ENCODE data around the gene ADAMTSL3. TPM values are rescaled to one million over a fixed set of nuclear protein-coding genes. Genes with fewer than 3 reads are reported as not detected.
"Not testable (repeated sequence)": the region's sequence is repeated elsewhere in the genome, so short reads cannot be mapped to it uniquely, and the experiment has no call there.

The ADAMTSL3 gene
- total RNA-seq, 4 donors from 2014 or later = 4.9 to 8.8 (median 6.8) TPM

DNA sequence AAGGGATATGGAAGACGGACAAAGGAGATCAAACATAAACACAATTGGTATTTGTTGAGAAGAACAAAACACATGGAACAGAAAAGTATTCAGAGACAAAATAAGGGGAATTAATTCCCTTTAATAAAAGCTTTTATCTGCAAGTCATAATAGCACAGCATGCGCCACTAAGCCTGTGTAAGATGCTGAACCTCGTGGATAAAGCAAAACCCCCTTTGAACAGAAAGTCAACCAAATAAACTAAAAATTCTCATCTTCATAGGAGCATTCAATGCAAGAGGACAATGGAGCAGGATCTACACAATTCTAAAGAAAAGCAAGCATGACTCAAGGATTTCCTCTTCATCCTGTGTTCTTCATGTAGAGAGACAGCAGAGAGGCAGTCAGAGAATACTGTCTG lies 307.4 kb downstream of the ADAMTSL3 start:
- Histone ChIP-seq H3K36me3 (no peaks in the 10 kb centered on the region), H3K27me3 (no peaks in the 10 kb centered on the region), H3K4me3 (no peak overlapping the region), H3K27ac (no peak overlapping the region), H3K9me3 (no peaks in the 10 kb centered on the region), H3K4me1 (no peaks in the 10 kb centered on the region)
- intact Hi-C loops (cut with DNase I; ENCODE audit: low total_unique reads) (no loop called here), in situ Hi-C loops (cut with MboI; ENCODE audit: low pct_ligation_motif_present in 1 of 4, low pct_unique_long_range_greater_than_20kb in 1 of 4, low sequenced_read_pairs in 3 of 4) (no loop called here)
- TF ChIP-seq, protein P1, sequence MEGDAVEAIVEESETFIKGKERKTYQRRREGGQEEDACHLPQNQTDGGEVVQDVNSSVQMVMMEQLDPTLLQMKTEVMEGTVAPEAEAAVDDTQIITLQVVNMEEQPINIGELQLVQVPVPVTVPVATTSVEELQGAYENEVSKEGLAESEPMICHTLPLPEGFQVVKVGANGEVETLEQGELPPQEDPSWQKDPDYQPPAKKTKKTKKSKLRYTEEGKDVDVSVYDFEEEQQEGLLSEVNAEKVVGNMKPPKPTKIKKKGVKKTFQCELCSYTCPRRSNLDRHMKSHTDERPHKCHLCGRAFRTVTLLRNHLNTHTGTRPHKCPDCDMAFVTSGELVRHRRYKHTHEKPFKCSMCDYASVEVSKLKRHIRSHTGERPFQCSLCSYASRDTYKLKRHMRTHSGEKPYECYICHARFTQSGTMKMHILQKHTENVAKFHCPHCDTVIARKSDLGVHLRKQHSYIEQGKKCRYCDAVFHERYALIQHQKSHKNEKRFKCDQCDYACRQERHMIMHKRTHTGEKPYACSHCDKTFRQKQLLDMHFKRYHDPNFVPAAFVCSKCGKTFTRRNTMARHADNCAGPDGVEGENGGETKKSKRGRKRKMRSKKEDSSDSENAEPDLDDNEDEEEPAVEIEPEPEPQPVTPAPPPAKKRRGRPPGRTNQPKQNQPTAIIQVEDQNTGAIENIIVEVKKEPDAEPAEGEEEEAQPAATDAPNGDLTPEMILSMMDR (IDR thresholded peaks at IDR 0.05) = no peak
- no peak for DNase-seq
- 69 to 82% methylated on average over 3 of the region's 3 CpGs for WGBS, 2 donors (ENCODE audit: low coverage in 1 of 2)

DNA sequence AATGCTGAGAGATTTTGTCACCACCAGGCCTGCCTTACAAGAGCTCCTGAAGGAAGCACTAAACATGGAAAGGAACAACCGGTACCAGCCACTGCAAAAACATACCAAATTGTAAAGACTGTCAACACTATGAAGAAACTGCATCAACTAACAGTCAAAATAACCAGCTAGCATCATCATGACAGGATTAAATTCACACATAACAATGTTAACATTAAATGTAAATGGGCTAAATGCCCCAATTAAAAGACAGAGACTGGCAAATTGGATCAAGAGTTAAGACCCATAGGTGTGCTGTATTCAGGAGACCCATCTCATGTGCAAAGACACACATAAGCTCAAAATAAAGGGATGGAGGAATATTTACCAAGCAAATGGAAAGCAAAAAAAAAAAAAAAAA lies 311.0 kb downstream of the ADAMTSL3 start:
- H3K27me3 ChIP-seq; H3K4me3 ChIP-seq; H3K27ac ChIP-seq; H3K4me1 ChIP-seq; in situ Hi-C loops (cut with MboI; ENCODE audit: low pct_ligation_motif_present in 1 of 4, low pct_unique_long_range_greater_than_20kb in 1 of 4, low sequenced_read_pairs in 3 of 4); H3K36me3 ChIP-seq; intact Hi-C loops (cut with DNase I; ENCODE audit: low total_unique reads); DNase-seq; H3K9me3 ChIP-seq: not testable (repeated sequence)
- WGBS, 2 donors (ENCODE audit: low coverage in 1 of 2) = 93 to 100% methylated on average over 1 of the region's 1 CpG

GRCh38 chr15:83970295-83970890 lies 316.5 kb downstream of the ADAMTSL3 start:
- 89 to 92% methylated on average over 5 to 12 of the region's 12 CpGs for WGBS, 2 donors (ENCODE audit: low coverage in 1 of 2)

GRCh38 chr15:83971992-83972391 lies 318.1 kb downstream of the ADAMTSL3 start:
- WGBS, 2 donors (ENCODE audit: low coverage in 1 of 2) = 55 to 74% methylated on average over 2 to 3 of the region's 3 CpGs
- in situ Hi-C loops (cut with MboI; ENCODE audit: low pct_ligation_motif_present in 1 of 4, low pct_unique_long_range_greater_than_20kb in 1 of 4, low sequenced_read_pairs in 3 of 4) (no loop called here), intact Hi-C loops (cut with DNase I; ENCODE audit: low total_unique reads) (no loop called here)
- Histone ChIP-seq H3K36me3 (no peaks in the 10 kb centered on the region), H3K9me3 (no peaks in the 10 kb centered on the region), H3K27me3 (no peaks in the 10 kb centered on the region), H3K4me3 (no peak overlapping the region), H3K4me1 (no peaks in the 10 kb centered on the region), H3K27ac (no peak overlapping the region)
- DNase-seq = no peak
- TF ChIP-seq POLR2AphosphoS5 (IDR thresholded peaks at IDR 0.05) (no peak), POLR2A (IDR thresholded peaks at IDR 0.05) (no peak), EP300 (IDR thresholded peaks at IDR 0.05; ENCODE audit: low read depth) (no peak)
- TF ChIP-seq, protein P1 (IDR thresholded peaks at IDR 0.05) = no peak

More at GRCh38 chr15:83970295-83970890, 316.5 kb downstream of the ADAMTSL3 start:
- no peak overlapping the region for H3K4me3 ChIP-seq
- no peak for DNase-seq
- no peak overlapping the region for H3K27ac ChIP-seq
- no peaks in the 10 kb centered on the region for H3K9me3 ChIP-seq
- TF ChIP-seq, protein P1 (IDR thresholded peaks at IDR 0.05) = no peak
- no peak for TF ChIP-seq POLR2A (IDR thresholded peaks at IDR 0.05)
- TF ChIP-seq POLR2AphosphoS5 (IDR thresholded peaks at IDR 0.05) = no peak
- TF ChIP-seq EP300 (IDR thresholded peaks at IDR 0.05; ENCODE audit: low read depth) = no peak
- no peaks in the 10 kb centered on the region for H3K36me3 ChIP-seq
- in situ Hi-C loops (cut with MboI; ENCODE audit: low pct_ligation_motif_present in 1 of 4, low pct_unique_long_range_greater_than_20kb in 1 of 4, low sequenced_read_pairs in 3 of 4) (no loop called here), intact Hi-C loops (cut with DNase I; ENCODE audit: low total_unique reads) (no loop called here)
- no peaks in the 10 kb centered on the region for H3K27me3 ChIP-seq
- H3K4me1 ChIP-seq = no peaks in the 10 kb centered on the region

DNA sequence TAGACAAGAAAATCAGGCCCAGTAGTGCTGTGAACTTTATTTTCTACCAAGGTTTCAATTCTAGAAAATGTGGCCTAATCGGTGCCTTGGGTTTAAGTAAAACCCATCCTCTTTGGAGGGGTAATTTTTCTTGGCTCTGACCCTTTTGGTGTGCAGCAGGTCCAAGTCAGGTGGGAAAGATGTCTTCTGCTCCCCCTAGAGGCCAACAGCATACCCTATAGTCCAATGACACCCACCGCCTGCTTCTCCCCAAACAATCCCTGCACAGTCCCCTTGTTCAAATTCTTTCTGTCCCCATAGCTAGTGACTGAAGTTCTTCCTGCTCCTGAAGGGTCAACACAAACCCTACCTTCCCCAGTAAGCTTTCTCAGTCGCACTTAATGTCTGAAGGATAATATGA lies 319.9 kb downstream of the ADAMTSL3 start:
- Histone ChIP-seq H3K4me3 (no peak overlapping the region), H3K9me3 (no peaks in the 10 kb centered on the region), H3K36me3 (no peaks in the 10 kb centered on the region), H3K27ac (no peak overlapping the region), H3K27me3 (no peaks in the 10 kb centered on the region), H3K4me1 (no peaks in the 10 kb centered on the region)
- intact Hi-C loops (cut with DNase I; ENCODE audit: low total_unique reads) = no loop called here
- no peak for TF ChIP-seq EP300 (IDR thresholded peaks at IDR 0.05; ENCODE audit: low read depth)
- no peak for TF ChIP-seq POLR2A (IDR thresholded peaks at IDR 0.05)
- TF ChIP-seq POLR2AphosphoS5 (IDR thresholded peaks at IDR 0.05) = no peak
- TF ChIP-seq, protein P1 (IDR thresholded peaks at IDR 0.05) = no peak
- 69 to 71% methylated on average over 1 to 3 of the region's 3 CpGs for WGBS, 2 donors (ENCODE audit: low coverage in 1 of 2)
- in situ Hi-C loops (cut with MboI; ENCODE audit: low pct_ligation_motif_present in 1 of 4, low pct_unique_long_range_greater_than_20kb in 1 of 4, low sequenced_read_pairs in 3 of 4) = no loop called here
- no peak for DNase-seq

Data from transverse colon (tissue), 4 donors.